Measurements from ENCODE around the gene NDUFS5.

DNA sequence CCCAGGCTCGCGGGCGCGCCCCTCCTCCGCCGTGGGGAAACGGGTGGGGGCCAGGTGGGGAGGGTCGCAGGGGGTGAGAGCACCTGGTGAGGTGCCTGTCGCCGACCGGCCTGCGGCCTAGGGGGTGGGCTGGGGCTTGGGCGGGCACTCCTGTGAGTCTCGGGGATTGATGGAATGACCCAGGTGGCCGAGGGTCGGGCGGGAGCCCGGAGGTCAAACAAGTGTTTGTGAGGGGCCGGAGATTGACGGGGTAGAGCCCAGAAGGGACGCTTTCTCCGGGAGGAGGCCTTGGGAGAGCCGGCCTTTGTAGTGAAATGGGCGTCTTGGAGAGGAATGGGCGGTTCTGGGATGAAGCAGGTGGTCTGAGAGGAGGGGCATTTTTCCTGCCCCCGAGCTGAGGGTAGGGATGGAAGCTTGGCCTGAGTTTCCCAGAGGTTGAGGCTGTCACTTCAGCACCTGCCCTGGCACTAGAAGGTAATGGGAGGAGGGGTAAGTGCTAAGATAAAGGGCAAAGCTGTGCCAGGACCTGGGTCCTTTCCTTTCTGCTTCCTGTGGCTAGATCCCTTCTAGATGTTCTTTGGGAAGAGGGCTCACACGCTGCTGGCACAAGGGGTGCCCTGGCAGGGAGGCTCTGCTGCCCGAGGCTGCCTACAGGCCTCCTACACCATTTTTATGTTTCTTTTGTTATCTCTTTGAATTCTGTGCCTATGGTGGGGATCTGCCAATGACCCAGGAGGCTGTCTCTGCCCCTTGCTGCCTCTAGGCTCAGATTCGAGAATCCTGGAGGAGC, 56.1 kb downstream of the NDUFS5 start:
- TF ChIP-seq CTCF (IDR thresholded peaks at IDR 0.05; ENCODE audit: insufficient read depth, low read depth, low read length), result no peak
- no peak for TF ChIP-seq EZH2 (IDR thresholded peaks at IDR 0.05; ENCODE audit: insufficient read depth, low read length)
